SK-N-SH (cell line): ENCODE results near the gene CFAP47. TPM values are rescaled to one million over a fixed set of nuclear protein-coding genes. Genes with fewer than 3 reads are reported as not detected.

Source experiments
- CTCF ChIA-PET: fragments of 300-600, 350-600 bp; formaldehyde crosslinking; extraction: SDS; loops from one replicate; lab custom pipeline; 2021; lab: Yijun Ruan, JAX
- POLR2A ChIA-PET: fragments of 350-600 bp; sonication (Branson Sonifier 250); formaldehyde crosslinking; extraction: SDS; loops from one replicate; lab custom pipeline; 2020; ENCODE audit warnings: antibody characterized with exemption, inconsistent platforms; lab: Yijun Ruan, JAX
- DNase-seq: peaks from one replicate; pipeline ENCODE4 v3.0.0; 2012
- H2AFZ ChIP-seq: fragments of 200-600 bp; sonication (generic); 2 replicates; pipeline ENCODE4 v1.8.1; 2016; ENCODE audit warnings: antibody characterized with exemption, mild to moderate bottlenecking, low read depth
- H3F3A ChIP-seq: fragments of 200-600 bp; sonication (generic); replicated peaks from 2 replicates; pipeline ENCODE3; 2016; ENCODE audit warnings: antibody characterized with exemption, mild to moderate bottlenecking; ENCODE audit not compliant: insufficient read depth
- H3K27ac ChIP-seq, 2 experiments: fragments of 200-500 bp in 1 of 2; fragments of 200-600 bp in 1 of 2; sonication (Bioruptor generic) in 1 of 2; sonication (generic), shearing (Covaris generic) in 1 of 2; 2 replicates each; pipeline versions ENCODE4 v1.5.1 to v1.6.1; 2014 to 2016; ENCODE audit warnings: low read depth in 2 of 2, inconsistent platforms in 1 of 2, low read length in 1 of 2, mild to moderate bottlenecking in 1 of 2, mixed read lengths in 1 of 2
- H3K27me3 ChIP-seq: fragments of 200-600 bp; sonication (generic), shearing (Covaris generic); 2 replicates; pipeline ENCODE4 v1.6.1; 2016; ENCODE audit warnings: mixed run types; ENCODE audit not compliant: insufficient read depth
- H3K36me3 ChIP-seq, 2 experiments: fragments of 200-500 bp in 1 of 2; fragments of 200-600 bp in 1 of 2; sonication (Bioruptor generic) in 1 of 2; sonication (generic) in 1 of 2; replicated peaks in 1 of 2; 2 replicates each; pipeline versions ENCODE3 to v1.5.1; 2014 to 2016; ENCODE audit warnings: low read length in 1 of 2, mild to moderate bottlenecking in 1 of 2; ENCODE audit not compliant: insufficient read depth in 2 of 2, control insufficient read depth in 1 of 2
- H3K4me1 ChIP-seq, 2 experiments: fragments of 200-500 bp in 1 of 2; fragments of 200-600 bp in 1 of 2; sonication (Bioruptor generic) in 1 of 2; sonication (generic), shearing (Covaris generic) in 1 of 2; 2 replicates each; pipeline versions ENCODE4 v1.5.1 to v1.6.1; 2014 to 2016; ENCODE audit warnings: low read depth in 1 of 2, low read length in 1 of 2, mixed run types in 1 of 2; ENCODE audit not compliant: insufficient read depth in 2 of 2, control insufficient read depth in 1 of 2
- H3K4me2 ChIP-seq: fragments of 200-600 bp; sonication (generic), shearing (Covaris generic); 2 replicates; pipeline ENCODE4 v1.6.1; 2017; ENCODE audit warnings: mixed run types
- H3K4me3 ChIP-seq, 2 experiments: fragments of 200-500 bp in 1 of 2; fragments of 200-600 bp in 1 of 2; sonication (Bioruptor generic) in 1 of 2; sonication (generic), shearing (Covaris generic) in 1 of 2; 2 replicates each; pipeline versions ENCODE4 v1.5.1 to v1.8.1; 2014 to 2016; ENCODE audit warnings: low read depth in 2 of 2, inconsistent platforms in 1 of 2, low read length in 1 of 2, mild to moderate bottlenecking in 1 of 2, mixed read lengths in 1 of 2, moderate library complexity in 1 of 2
- H3K79me2 ChIP-seq: fragments of 200-600 bp; sonication (generic); 2 replicates; pipeline ENCODE4 v1.8.1; 2017; ENCODE audit warnings: mild to moderate bottlenecking; ENCODE audit not compliant: insufficient read depth
- H3K9ac ChIP-seq: fragments of 200-600 bp; sonication (generic); 2 replicates; pipeline ENCODE4 v1.6.1; 2017; ENCODE audit warnings: mixed run types
- H3K9me2 ChIP-seq: fragments of 200-600 bp; sonication (generic); 2 replicates; pipeline ENCODE4 v1.6.1; 2017; ENCODE audit warnings: mixed run types
- H3K9me3 ChIP-seq: fragments of 200-600 bp; sonication (generic); 2 replicates; pipeline ENCODE4 v1.6.1; 2017; ENCODE audit warnings: mixed run types, mild to moderate bottlenecking, moderate library complexity
- H4K20me1 ChIP-seq: fragments of 200-600 bp; sonication (generic); 2 replicates; pipeline ENCODE4 v1.6.1; 2017; ENCODE audit warnings: mild to moderate bottlenecking, mixed run types; ENCODE audit not compliant: insufficient read depth
- EZH2phosphoT487 ChIP-seq: fragments of 200-600 bp; sonication (generic); IDR thresholded peaks from 2 replicates; pipeline ENCODE4 v1.6.1; 2017; ENCODE audit warnings: low read depth, mixed run types, mild to moderate bottlenecking, antibody characterized with exemption, moderate library complexity, borderline replicate concordance
- FOXJ3 ChIP-seq: sonication (generic); formaldehyde crosslinking; IDR thresholded peaks from 2 replicates; pipeline ENCODE4 v1.5.1; 2020; ENCODE audit warnings: mild to moderate bottlenecking, missing genetic modification reagents
- FOXM1 ChIP-seq: IDR thresholded peaks from 2 replicates; pipeline ENCODE4 v1.4.0; 2012; ENCODE audit warnings: low read depth, mild to moderate bottlenecking
- GABPA ChIP-seq: IDR thresholded peaks from 2 replicates; pipeline ENCODE4 v1.4.0; 2012; ENCODE audit warnings: low read depth, mild to moderate bottlenecking
- GATA2 ChIP-seq: sonication (generic); formaldehyde crosslinking; IDR thresholded peaks from 2 replicates; pipeline ENCODE4 v1.5.0; 2020; ENCODE audit warnings: mild to moderate bottlenecking, missing genetic modification reagents
- MAX ChIP-seq: IDR thresholded peaks from 2 replicates; pipeline ENCODE4 v1.4.0; 2012; ENCODE audit warnings: low read depth
- MEF2A ChIP-seq: IDR thresholded peaks from 2 replicates; pipeline ENCODE4 v1.4.0; 2012; ENCODE audit warnings: low read depth, borderline replicate concordance
- NFIC ChIP-seq: IDR thresholded peaks from 2 replicates; pipeline ENCODE4 v1.4.0; 2012; ENCODE audit warnings: borderline replicate concordance
- NRF1 ChIP-seq: IDR thresholded peaks from 2 replicates; pipeline ENCODE4 v1.6.1; 2012; ENCODE audit warnings: low read depth, mild to moderate bottlenecking, low read length
- PBX3 ChIP-seq: IDR thresholded peaks from 2 replicates; pipeline ENCODE4; 2012
- POLR2AphosphoS5 ChIP-seq: IDR thresholded peaks from 2 replicates; pipeline ENCODE4 v1.6.1; 2012; ENCODE audit warnings: low read depth, low read length
- RCOR1 ChIP-seq: fragments of 150-350 bp; IDR thresholded peaks from 2 replicates; pipeline ENCODE4 v1.6.1; 2017; ENCODE audit warnings: antibody characterized with exemption, low read length
- SIN3A ChIP-seq: IDR thresholded peaks from 2 replicates; pipeline ENCODE4 v1.6.1; 2012; ENCODE audit warnings: low read depth, mild to moderate bottlenecking, low read length, moderate library complexity, borderline replicate concordance
- TAF1 ChIP-seq: IDR thresholded peaks from 2 replicates; pipeline ENCODE4 v1.6.1; 2012; ENCODE audit warnings: low read depth, mild to moderate bottlenecking, low read length, moderate library complexity, borderline replicate concordance
- USF2 ChIP-seq: fragments of 150-350 bp; IDR thresholded peaks from 2 replicates; pipeline ENCODE4 v1.6.1; 2017; ENCODE audit warnings: antibody characterized with exemption, low read length, low read depth, borderline replicate concordance
- YY1 ChIP-seq: IDR thresholded peaks from 2 replicates; pipeline ENCODE4 v1.4.0; 2012; ENCODE audit warnings: low read depth, mild to moderate bottlenecking
- WGBS: methylation state at CpG from one replicate; pipeline ENCODE4 v1.1.6; 2017; ENCODE audit warnings: low lambda C conversion rate; 5-methylcytosine and 5-hydroxymethylcytosine counted together
- polyA plus RNA-seq, 3 experiments: library from polyadenylated mRNA; depleted of rRNA; stranded (reverse); fragments of >200 nt; gene quantifications; 2 replicates each; pipeline ENCODE4 v1.2.3, GENCODE V29; 2012
- TF ChIP-seq, protein P1 (sequence below): IDR thresholded peaks from 2 replicates; pipeline ENCODE4 v1.6.1; 2012; ENCODE audit warnings: mild to moderate bottlenecking, low read depth, low read length, moderate library complexity

Gene CFAP47
- polyA plus RNA-seq, 1 of the 3 experiments (the other 2 are of a cell fraction) = 0.02 TPM

GRCh38 chrX:36159254-36159653 is 239.7 kb downstream of the CFAP47 start:
- H3K27ac ChIP-seq = no peak overlapping the region
- POLR2A ChIA-PET = no interaction called here
- 0 out of 2 replicates have a peak, but pooled peaks have one; percentile 8 for TF ChIP-seq RCOR1
- no peak for TF ChIP-seq YY1
- TF ChIP-seq GATA2 (CRISPR knock-in tag) = peak; percentile 18; the same call in 1 of the 2 replicates
- H3F3A ChIP-seq = no peaks in the 10 kb centered on the region
- peak; percentile 6 for DNase-seq
- H3K4me3 ChIP-seq = no peak overlapping the region
- no peaks in the 10 kb centered on the region for H3K4me1 ChIP-seq
- no peaks in the 10 kb centered on the region for H3K27me3 ChIP-seq
- no peak overlapping the region for H3K4me2 ChIP-seq
- 8% methylated on average over 7 of the region's 7 CpGs for WGBS
- H3K36me3 ChIP-seq = no peaks in the 10 kb centered on the region
- H3K9ac ChIP-seq = no peak overlapping the region
- CTCF ChIA-PET = no interaction called here
- H4K20me1 ChIP-seq = no peaks in the 10 kb centered on the region
- H2AFZ ChIP-seq = no peak overlapping the region
- no peaks in the 10 kb centered on the region for H3K9me3 ChIP-seq
- no peaks in the 10 kb centered on the region for H3K79me2 ChIP-seq
- H3K9me2 ChIP-seq = no peaks in the 10 kb centered on the region; the same call in 1 of the 2 replicates

DNA sequence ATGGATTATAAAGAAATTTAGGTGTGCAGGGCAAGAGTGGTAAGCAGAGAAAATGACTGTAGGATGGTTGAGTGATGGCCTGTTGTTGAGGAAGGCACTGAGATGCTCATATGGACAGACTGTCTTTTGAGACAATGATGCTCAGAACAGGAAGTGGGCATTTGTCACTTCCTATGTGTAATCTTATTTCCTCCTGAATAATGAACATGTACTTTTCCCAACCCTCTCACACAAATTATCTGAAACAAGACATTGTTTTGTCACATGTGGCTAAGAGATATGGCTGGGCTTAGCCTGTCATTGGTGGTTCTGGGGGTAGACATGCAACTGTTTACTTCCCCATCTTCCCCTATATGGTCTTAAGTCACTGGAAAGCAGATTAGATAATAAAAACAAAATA is 240.5 kb downstream of the CFAP47 start:
- ChIA-PET POLR2A (no interaction called here), CTCF (no interaction called here)
- Histone ChIP-seq H3K4me3 (no peak overlapping the region), H3K4me1 (no peaks in the 10 kb centered on the region), H3F3A (no peaks in the 10 kb centered on the region), H3K79me2 (no peaks in the 10 kb centered on the region), H3K27me3 (no peaks in the 10 kb centered on the region), H4K20me1 (no peaks in the 10 kb centered on the region), H3K9me3 (no peaks in the 10 kb centered on the region), H3K36me3 (no peaks in the 10 kb centered on the region), H3K9me2 (no peaks in the 10 kb centered on the region; the same call in 1 of the 2 replicates), H3K4me2 (no peak overlapping the region), H3K27ac (no peak overlapping the region), H3K9ac (no peak overlapping the region), H2AFZ (no peak overlapping the region)
- TF ChIP-seq, protein P1, sequence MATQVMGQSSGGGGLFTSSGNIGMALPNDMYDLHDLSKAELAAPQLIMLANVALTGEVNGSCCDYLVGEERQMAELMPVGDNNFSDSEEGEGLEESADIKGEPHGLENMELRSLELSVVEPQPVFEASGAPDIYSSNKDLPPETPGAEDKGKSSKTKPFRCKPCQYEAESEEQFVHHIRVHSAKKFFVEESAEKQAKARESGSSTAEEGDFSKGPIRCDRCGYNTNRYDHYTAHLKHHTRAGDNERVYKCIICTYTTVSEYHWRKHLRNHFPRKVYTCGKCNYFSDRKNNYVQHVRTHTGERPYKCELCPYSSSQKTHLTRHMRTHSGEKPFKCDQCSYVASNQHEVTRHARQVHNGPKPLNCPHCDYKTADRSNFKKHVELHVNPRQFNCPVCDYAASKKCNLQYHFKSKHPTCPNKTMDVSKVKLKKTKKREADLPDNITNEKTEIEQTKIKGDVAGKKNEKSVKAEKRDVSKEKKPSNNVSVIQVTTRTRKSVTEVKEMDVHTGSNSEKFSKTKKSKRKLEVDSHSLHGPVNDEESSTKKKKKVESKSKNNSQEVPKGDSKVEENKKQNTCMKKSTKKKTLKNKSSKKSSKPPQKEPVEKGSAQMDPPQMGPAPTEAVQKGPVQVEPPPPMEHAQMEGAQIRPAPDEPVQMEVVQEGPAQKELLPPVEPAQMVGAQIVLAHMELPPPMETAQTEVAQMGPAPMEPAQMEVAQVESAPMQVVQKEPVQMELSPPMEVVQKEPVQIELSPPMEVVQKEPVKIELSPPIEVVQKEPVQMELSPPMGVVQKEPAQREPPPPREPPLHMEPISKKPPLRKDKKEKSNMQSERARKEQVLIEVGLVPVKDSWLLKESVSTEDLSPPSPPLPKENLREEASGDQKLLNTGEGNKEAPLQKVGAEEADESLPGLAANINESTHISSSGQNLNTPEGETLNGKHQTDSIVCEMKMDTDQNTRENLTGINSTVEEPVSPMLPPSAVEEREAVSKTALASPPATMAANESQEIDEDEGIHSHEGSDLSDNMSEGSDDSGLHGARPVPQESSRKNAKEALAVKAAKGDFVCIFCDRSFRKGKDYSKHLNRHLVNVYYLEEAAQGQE = no peak
- no peak for TF ChIP-seq FOXM1
- no peak for TF ChIP-seq NRF1
- TF ChIP-seq TAF1 = no peak
- TF ChIP-seq FOXJ3 (CRISPR knock-in tag) = no peak
- no peak for TF ChIP-seq USF2
- TF ChIP-seq GABPA = no peak
- no peak for TF ChIP-seq GATA2 (CRISPR knock-in tag)
- TF ChIP-seq PBX3 = no peak
- TF ChIP-seq NFIC = no peak
- no peak for TF ChIP-seq EZH2phosphoT487
- no peak for TF ChIP-seq MAX
- TF ChIP-seq MEF2A = no peak
- no peak for TF ChIP-seq POLR2AphosphoS5
- no peak for TF ChIP-seq SIN3A
- no peak for DNase-seq
